ENCODE measurements around the gene ARHGAP4. TPM values are rescaled to one million over a fixed set of nuclear protein-coding genes. Genes with fewer than 3 reads are reported as not detected.
A peak's percentile ranks its signal among the peaks of the same experiment; 100 is the strongest.

ARHGAP4 gene
- total RNA-seq, 1 donor from 2014 or later: 94.3 TPM

- intact Hi-C loops (cut with DNase I): no loop called here
- Histone ChIP-seq H3K36me3 (peaks cover 68 to 80% of the 10 kb centered on the region in 2 donors), H3K27me3 (no peaks in the 10 kb centered on the region), H3K4me3 (no peak overlapping the region), H3K4me1 (peaks cover 0 to 5% of the 10 kb centered on the region in 2 donors), H3K27ac (no peak overlapping the region), H3K9me3 (no peaks in the 10 kb centered on the region)
- DNase-seq (ENCODE audit: low spot score in 2 of 2): no peak
- TF ChIP-seq, protein P1, sequence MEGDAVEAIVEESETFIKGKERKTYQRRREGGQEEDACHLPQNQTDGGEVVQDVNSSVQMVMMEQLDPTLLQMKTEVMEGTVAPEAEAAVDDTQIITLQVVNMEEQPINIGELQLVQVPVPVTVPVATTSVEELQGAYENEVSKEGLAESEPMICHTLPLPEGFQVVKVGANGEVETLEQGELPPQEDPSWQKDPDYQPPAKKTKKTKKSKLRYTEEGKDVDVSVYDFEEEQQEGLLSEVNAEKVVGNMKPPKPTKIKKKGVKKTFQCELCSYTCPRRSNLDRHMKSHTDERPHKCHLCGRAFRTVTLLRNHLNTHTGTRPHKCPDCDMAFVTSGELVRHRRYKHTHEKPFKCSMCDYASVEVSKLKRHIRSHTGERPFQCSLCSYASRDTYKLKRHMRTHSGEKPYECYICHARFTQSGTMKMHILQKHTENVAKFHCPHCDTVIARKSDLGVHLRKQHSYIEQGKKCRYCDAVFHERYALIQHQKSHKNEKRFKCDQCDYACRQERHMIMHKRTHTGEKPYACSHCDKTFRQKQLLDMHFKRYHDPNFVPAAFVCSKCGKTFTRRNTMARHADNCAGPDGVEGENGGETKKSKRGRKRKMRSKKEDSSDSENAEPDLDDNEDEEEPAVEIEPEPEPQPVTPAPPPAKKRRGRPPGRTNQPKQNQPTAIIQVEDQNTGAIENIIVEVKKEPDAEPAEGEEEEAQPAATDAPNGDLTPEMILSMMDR (IDR thresholded peaks at IDR 0.05): no peak
Observed at GRCh38 chrX:153961292-153961691, 35.2 kb upstream of the ARHGAP4 start.

- no peak for DNase-seq (ENCODE audit: low spot score in 2 of 2)
- Histone ChIP-seq H3K9me3 (no peaks in the 10 kb centered on the region), H3K27ac (no peak overlapping the region), H3K4me3 (no peak overlapping the region), H3K27me3 (no peaks in the 10 kb centered on the region), H3K36me3 (peaks cover 72 to 86% of the 10 kb centered on the region in 2 donors), H3K4me1 (peaks cover 0 to 2% of the 10 kb centered on the region in 2 donors)
- intact Hi-C loops (cut with DNase I): no loop called here
- TF ChIP-seq, protein P1 (IDR thresholded peaks at IDR 0.05): no peak
Observed at GRCh38 chrX:153960786-153961185, 34.7 kb upstream of the ARHGAP4 start.

DNA sequence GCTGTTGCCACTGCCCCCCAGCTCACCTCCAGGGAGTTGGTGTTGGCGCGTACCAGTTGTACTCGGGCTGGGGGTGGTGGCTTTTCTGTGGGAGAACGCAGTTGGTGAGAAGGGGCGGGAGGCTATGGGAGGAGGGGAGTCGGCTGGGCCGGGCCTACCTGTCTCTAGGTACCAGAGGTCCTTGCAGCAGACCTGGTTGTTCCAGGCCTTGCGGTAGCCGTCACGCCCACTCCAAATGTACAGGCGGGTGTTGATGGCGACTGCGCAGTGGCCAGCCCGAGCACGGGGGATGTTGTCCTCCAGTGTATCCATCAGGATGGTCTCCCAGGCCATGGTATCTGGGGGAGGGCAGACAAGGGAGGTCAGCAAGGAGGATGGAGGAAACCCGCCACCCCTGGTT, 34.0 kb upstream of the ARHGAP4 start:
- intact Hi-C loops (cut with DNase I): no loop called here
- DNase-seq (ENCODE audit: low spot score in 2 of 2): no peak
- H3K4me1 ChIP-seq: no peaks in the 10 kb centered on the region
- H3K27ac ChIP-seq: no peak overlapping the region
- no peak overlapping the region for H3K4me3 ChIP-seq
- no peaks in the 10 kb centered on the region for H3K27me3 ChIP-seq
- TF ChIP-seq, protein P1 (IDR thresholded peaks at IDR 0.05): no peak
- no peaks in the 10 kb centered on the region for H3K9me3 ChIP-seq
- H3K36me3 ChIP-seq: peaks cover 77 to 89% of the 10 kb centered on the region in 2 donors

- Histone ChIP-seq H3K36me3 (peaks cover 81 to 91% of the 10 kb centered on the region in 2 donors), H3K27me3 (no peaks in the 10 kb centered on the region), H3K27ac (no peak overlapping the region), H3K9me3 (no peaks in the 10 kb centered on the region), H3K4me3 (no peak overlapping the region), H3K4me1 (no peaks in the 10 kb centered on the region)
- DNase-seq (ENCODE audit: low spot score in 2 of 2): no peak
- TF ChIP-seq, protein P1 (IDR thresholded peaks at IDR 0.05): no peak
- intact Hi-C loops (cut with DNase I): loop anchor here (10.0 kb wide), 1 partner anchor 445 kb away; the partner anchor contains the start of gene ATP2B3
Observed at GRCh38 chrX:153959649-153960048, 33.6 kb upstream of the ARHGAP4 start.

- Histone ChIP-seq H3K27me3 (no peaks in the 10 kb centered on the region), H3K27ac (no peak overlapping the region), H3K4me3 (no peak overlapping the region), H3K4me1 (peaks cover 0 to 3% of the 10 kb centered on the region in 2 donors), H3K9me3 (no peaks in the 10 kb centered on the region), H3K36me3 (peaks cover 75 to 94% of the 10 kb centered on the region in 2 donors)
- TF ChIP-seq, protein P1 (IDR thresholded peaks at IDR 0.05): no peak
- intact Hi-C loops (cut with DNase I): loop anchor here (10.0 kb wide), 1 partner anchor 444 kb away; the partner anchor contains the start of gene ATP2B3
- DNase-seq (ENCODE audit: low spot score in 2 of 2): no peak
Observed at GRCh38 chrX:153958605-153959004, 32.5 kb upstream of the ARHGAP4 start.

GRCh38 chrX:153957224-153957623, 31.2 kb upstream of the ARHGAP4 start:
- H3K4me3 ChIP-seq: no peak overlapping the region
- peak overlapping the region in 1 of 2 donors; percentile 5 for H3K27ac ChIP-seq
- TF ChIP-seq, protein P1 (IDR thresholded peaks at IDR 0.05): no peak
- peaks cover 74 to 88% of the 10 kb centered on the region in 2 donors for H3K36me3 ChIP-seq
- intact Hi-C loops (cut with DNase I): loop anchor here (10.0 kb wide), 1 partner anchor 442 kb away; the partner anchor contains the start of gene ATP2B3
- H3K9me3 ChIP-seq: no peaks in the 10 kb centered on the region
- peaks cover 4 to 13% of the 10 kb centered on the region in 2 donors for H3K4me1 ChIP-seq
- no peak for DNase-seq (ENCODE audit: low spot score in 2 of 2)
- H3K27me3 ChIP-seq: no peaks in the 10 kb centered on the region
